GM11168 (cell line): ENCODE measurements around the gene GSTM4.

Experiments used
- in situ Hi-C: fragments of 300-500 bp; cut with MboI; formaldehyde crosslinking; loops from one replicate; pipeline ENCODE4 v1.12.0; 2022; ENCODE audit warnings: low sequenced_read_pairs; ENCODE audit not compliant: unreplicated experiment

GSTM4 gene

GRCh38 chr1:109624201-109625010 lies 31.5 kb upstream of the GSTM4 start:
- in situ Hi-C loops: no loop called here

DNA sequence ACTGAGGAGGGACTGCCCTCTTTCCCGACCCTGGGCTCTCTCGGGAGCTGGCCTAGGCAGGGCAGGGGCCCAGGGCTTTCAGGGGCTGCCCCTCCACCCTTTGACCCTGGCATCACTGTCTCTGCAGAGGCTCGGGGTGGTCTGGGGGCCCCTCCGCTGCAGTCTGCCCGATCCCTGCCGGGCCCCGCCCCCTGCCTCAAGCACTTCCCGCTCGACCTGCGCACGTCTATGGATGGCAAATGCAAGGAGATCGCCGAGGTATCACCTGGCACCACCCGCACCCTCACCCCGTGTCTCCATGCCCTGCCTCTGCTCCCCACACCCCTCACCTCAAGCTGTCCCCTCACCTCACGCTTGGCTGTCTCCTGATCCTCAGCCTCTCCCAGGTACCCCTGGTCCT lies 30.7 kb upstream of the GSTM4 start:
- in situ Hi-C loops: no loop called here

- in situ Hi-C loops: no loop called here
These were observed 30.0 kb upstream of the GSTM4 start for GRCh38 chr1:109625601-109626560.

DNA sequence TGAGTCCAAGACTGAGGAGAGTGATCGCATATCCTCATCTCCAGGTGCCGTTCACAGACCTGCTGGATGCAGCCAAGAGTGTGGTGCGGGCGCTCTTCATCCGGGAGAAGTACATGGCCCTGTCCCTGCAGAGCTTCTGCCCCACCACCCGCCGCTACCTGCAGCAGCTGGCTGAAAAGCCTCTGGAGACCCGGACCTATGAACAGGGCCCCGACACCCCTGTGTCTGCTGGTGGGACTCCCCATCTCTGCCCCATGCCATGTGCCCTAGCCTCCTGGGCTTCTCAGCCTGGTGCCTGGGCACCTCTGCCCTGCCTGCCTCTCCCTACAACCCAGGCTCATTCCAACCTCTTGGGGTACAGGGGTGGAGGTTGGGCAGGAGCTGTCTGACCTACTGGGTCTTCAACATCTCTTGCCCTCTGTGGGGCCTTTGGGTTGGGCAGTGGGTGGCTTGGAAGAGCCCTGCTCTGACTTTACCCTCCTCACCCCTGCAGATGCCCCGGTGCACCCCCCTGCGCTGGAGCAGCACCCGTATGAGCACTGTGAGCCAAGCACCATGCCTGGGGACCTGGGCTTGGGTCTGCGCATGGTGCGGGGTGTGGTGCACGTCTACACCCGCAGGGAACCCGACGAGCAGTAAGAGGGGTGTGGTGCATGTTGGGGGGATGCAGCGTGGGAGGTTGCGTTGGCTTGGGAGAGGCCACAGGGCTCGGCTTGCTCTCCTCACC lies 29.1 kb upstream of the GSTM4 start:
- in situ Hi-C loops: no loop called here

- in situ Hi-C loops: no loop called here
These were observed 28.1 kb upstream of the GSTM4 start for GRCh38 chr1:109627692-109628399.

GRCh38 chr1:109628540-109629321 lies 27.2 kb upstream of the GSTM4 start:
- in situ Hi-C loops: no loop called here

DNA sequence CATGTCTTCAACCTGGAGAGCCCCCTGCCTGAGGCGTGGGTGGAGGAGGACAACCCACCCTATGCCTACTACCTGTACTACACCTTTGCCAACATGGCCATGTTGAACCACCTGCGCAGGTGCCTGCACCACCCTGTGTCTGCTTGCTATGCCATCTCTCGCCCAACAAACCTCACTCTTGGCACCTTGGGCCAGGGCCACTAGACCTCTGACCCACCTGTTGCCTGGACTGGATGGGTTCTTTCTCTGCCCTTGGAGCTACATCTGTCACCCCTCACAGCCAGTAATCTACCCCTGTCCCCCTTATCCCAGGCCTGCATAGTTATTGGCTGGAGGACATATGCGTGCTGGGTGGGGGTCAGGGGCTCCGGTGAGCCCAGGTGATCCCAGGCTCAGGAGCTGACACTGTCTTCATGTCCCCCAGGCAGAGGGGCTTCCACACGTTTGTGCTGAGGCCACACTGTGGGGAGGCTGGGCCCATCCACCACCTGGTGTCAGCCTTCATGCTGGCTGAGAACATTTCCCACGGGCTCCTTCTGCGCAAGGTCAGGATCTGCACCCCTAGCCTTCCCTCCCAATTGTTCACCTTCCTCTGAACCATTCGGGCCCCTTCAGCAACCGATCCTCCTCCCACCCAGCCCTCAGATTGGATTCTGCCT lies 26.4 kb upstream of the GSTM4 start:
- in situ Hi-C loops: no loop called here

DNA sequence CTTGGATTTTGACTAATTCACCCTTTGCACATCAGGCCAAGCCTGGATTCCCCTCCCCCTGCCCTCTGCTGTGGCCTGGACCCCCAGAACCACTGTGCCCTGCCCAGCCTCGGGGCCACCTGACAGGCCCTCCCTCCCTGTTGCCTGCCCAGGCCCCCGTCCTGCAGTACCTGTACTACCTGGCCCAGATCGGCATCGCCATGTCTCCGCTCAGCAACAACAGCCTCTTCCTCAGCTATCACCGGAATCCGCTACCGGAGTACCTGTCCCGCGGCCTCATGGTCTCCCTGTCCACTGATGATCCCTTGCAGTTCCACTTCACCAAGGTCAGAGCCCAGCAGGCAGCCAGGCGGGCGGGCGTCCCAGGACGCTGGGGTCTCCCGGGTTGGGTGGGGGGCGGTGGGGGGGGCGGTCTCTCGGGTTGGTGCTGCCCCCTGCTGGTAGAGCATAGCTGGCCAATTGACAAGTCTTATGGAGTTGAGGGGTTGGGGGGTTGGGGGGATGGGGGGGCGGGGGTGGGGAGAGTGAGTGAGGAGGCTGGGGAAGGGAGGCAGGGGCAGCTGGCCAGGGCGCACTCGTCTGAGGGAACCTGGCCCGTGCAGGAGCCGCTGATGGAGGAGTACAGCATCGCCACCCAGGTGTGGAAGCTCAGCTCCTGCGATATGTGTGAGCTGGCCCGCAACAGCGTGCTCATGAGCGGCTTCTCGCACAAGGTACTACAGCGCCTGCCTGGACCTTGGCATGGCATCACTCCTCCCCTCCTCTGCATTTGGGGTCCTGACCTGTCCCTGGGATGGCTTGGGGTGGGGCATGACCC lies 25.6 kb upstream of the GSTM4 start:
- in situ Hi-C loops: no loop called here

- in situ Hi-C loops: no loop called here
These were observed 24.9 kb upstream of the GSTM4 start for GRCh38 chr1:109630898-109631512.

DNA sequence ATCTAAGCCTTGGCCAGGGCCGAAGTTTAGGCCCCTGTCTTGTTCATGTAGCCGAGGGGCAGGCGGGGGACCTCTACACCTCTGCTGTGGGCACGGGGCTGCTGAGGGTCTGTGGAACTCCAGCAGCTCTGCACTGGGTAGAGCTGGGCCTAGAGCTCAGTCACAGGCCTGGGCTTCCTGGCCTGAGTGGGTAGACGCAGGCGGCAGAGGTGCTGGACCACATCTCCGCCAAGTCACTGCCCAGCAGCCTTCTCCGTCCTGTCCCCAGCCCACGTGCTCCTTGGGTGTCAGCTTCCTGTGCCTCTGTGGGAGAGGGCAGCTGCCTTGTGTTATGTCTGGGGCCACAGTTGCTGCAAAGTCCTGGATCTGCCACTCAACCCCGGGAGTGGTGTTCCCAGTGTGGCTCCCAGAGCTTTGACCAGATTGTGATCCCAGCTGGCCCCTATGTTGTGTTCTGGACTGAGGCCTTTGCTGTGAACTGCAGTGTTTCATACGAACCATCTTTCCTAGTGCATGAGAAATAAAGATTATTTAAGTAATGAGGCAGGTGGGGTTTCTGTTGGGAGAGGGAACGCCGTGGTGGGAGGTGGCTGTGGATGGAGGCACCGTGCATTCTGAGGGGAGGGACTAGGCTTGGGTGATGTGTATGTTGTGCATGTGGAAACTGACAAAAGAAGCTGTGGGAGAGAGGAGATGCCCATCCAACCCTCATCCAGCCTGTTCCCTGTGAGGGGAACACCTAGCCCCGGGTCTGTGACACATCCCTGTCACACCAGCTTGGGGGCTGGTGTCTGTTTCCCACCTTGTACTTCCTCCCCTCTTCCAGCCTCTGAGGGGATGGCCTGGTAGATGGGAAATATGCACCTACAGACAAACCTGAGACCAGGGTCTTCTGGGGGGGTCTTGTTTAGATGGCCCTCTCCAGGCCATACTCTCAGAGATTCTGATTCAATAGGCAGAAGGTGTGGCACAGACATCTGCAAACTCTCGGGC lies 24.1 kb upstream of the GSTM4 start:
- in situ Hi-C loops: no loop called here

DNA sequence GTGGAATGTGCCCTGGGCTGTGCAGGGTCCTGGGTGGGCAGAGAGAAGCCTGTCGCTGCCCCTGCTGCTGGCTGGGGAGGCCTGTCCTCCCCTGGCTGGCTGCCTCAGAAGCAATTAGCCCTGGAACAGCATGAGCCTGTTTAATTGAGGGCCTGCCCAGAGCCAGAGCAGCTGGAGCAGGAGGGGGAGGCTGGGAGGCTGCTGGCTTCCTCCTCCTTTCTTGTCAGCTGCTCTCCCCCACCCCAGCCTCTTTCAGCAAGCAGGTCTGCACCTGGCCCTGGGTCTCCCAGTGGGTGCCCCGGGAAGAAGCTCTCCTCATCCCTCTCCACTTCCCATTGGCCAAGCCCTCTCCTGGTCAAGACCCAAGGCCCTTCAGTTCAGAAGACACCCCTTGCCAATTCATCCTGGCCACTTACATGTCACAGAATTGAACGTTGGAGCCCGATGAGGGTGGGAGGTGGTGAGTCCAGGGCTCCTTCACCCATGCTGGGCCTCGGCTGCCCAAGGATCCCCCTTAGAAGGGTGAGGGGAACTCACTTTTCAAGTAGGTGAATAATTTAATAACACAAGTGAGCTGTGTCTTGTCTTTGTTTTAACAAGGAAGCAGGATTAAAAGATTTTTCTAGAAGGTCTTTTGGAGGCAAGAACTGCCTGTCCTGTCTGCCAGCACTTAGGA lies 23.1 kb upstream of the GSTM4 start:
- in situ Hi-C loops: no loop called here

- in situ Hi-C loops: no loop called here
These were observed 21.6 kb upstream of the GSTM4 start for GRCh38 chr1:109634292-109634691.

DNA sequence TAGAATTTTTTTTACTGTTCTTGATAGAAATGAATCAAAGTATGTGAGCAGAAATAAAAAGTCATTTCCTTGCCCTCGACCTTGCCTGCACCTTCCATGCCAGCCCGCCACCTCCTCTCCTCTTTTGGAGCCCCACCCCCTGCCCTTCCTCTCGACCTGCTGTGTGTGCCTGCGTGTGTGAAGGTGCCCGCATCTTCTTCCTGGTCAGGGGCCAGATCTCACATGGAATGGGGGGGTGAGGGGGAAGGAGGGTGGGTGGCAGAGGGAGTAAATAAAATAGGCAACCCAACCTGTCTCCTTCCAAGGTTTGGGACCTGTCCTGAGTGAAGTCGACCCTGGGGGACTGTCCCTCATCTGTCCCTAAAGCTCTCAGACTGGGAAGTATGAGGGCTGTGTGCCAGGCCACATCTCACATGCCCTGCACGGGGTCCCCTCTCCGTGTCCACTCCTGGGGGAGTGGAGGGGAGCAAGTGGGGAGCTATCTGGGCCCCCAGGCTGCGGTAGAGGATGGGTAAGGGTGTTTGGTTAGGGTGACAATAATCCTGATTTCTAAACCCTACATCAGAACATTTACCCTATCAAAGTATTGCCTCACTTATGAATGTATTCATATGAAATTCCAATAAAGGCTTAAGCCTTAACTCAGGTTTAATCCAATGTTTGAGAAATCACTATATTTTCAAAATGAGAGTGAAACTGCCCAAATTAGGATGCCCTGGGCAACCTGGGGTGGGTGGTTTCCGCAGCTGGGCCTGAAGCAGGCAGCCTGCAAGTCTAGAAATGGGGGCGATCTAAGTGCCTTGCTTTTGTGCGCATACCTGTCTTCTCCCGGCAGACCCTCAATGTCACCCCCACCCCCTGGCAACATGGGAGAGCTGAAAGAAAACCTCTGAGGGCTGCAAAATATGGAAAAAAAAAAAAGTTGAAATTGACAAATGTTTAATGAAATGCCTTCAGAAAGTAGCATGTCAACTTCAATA lies 20.8 kb upstream of the GSTM4 start:
- in situ Hi-C loops: no loop called here

DNA sequence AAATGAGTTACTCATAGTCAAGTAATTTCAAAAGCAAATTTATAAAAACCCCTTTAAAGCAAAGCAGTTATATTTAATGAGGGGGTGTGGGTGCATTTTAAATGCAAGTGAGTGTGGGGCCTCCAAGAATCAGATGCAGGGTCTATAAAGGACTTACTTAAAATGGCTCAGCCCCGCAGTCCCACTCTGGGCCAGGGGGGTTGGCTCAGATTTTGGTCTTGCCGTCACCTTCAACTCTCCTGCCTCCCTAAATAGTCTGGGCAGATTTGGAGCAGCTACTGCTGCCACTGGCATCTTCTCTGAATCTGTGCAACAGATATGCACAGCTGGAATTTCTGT lies 20.1 kb upstream of the GSTM4 start:
- in situ Hi-C loops: no loop called here
